H1 (cell line): ENCODE measurements around the gene PARD6A. TPM values are rescaled to one million over a fixed set of nuclear protein-coding genes. Genes with fewer than 3 reads are reported as not detected.

Experiments used
- SUZ12 ChIP-seq: fragments of 200-600 bp; sonication (generic); IDR thresholded peaks from 2 replicates; pipeline ENCODE4 v1.6.1; 2012; ENCODE audit warnings: mild to moderate bottlenecking, inconsistent platforms, low read length, moderate library complexity, mixed read lengths
- polyA plus RNA-seq, 7 experiments: library from polyadenylated mRNA; depleted of rRNA in 3 of 7; stranded (reverse) in 5 of 7; unstranded in 2 of 7; fragments of >200 nt in 5 of 7; fragments of 200-250 nt in 2 of 7; gene quantifications; 1 replicate in 5 of 7; 2 replicates in 1 of 7; 4 replicates in 1 of 7; pipeline versions ENCODE4 v1.2.1 to v1.2.3, GENCODE V29; 2011 to 2013; ENCODE audit warnings: missing spikeins in 2 of 7, mixed read lengths in 2 of 7
- total RNA-seq: library from RNA; stranded (reverse); fragmentation: NEBNext Ultra II Directional; extraction: Animal tissue kit (Norgen Biotek cat#: 25700); gene quantifications from 2 replicates; pipeline ENCODE4 v1.2.1, GENCODE V29; 2021

PARD6A gene
- total and polyA plus RNA-seq, 2 of the 8 experiments (the other 6 are each of a cell fraction or from before 2014, with no cell fraction given), result 15.1 to 21.8 TPM

DNA sequence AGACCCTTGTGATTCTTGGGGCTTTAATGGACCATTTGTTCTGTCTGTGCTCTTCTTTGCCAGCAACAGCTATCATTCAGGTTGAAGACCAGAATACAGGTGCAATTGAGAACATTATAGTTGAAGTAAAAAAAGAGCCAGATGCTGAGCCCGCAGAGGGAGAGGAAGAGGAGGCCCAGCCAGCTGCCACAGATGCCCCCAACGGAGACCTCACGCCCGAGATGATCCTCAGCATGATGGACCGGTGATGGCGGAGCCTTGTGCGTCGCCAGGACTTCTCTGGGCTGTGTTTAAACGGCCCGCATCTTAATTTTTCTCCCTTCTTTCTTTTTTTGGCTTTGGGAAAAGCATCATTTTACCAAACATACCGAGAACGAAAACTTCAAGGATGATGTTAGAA lies 23.1 kb upstream of the PARD6A start (continued):
- TF ChIP-seq SUZ12, result no peak
